B cell (primary cell): ENCODE measurements around the gene ADORA2A. TPM values are rescaled to one million over a fixed set of nuclear protein-coding genes. Genes with fewer than 3 reads are reported as not detected.

Experiments used
- ATAC-seq: fragments of 200-7000 bp; cut with Tn5 transposase; one replicate; pipeline ENCODE4 v1.10.0; 2021; ENCODE audit warnings: low read depth, mild to moderate bottlenecking, moderate number of reproducible peaks, moderate library complexity
- CTCF ChIA-PET: fragments of 350-600 bp; sonication (Branson Sonifier 250); formaldehyde crosslinking; loops from one replicate; lab custom pipeline; 2021; ENCODE audit warnings: antibody characterized with exemption, inconsistent platforms; lab: Charles Lee
- POLR2A ChIA-PET: fragments of 350-600 bp; sonication (Branson Sonifier 250); formaldehyde crosslinking; loops from one replicate; lab custom pipeline; 2021; ENCODE audit warnings: antibody characterized with exemption; lab: Charles Lee
- DNase-seq: peaks from one replicate; pipeline ENCODE4 v3.0.0; 2013
- H2AFZ ChIP-seq: 2 replicates; pipeline ENCODE4 v1.6.1; 2012; ENCODE audit warnings: mild to moderate bottlenecking, low read depth, low read length; ENCODE audit not compliant: insufficient read depth, poor library complexity, severe bottlenecking
- H3K27ac ChIP-seq, 2 donors: 1 replicate in 1 of 2; 2 replicates in 1 of 2; pipeline ENCODE4 v1.5.1; 2012 to 2013; ENCODE audit warnings: low read length in 2 of 2, mild to moderate bottlenecking in 2 of 2, moderate library complexity in 1 of 2
- H3K27me3 ChIP-seq, 4 experiments: fragments of 200-600 bp in 1 of 4; sonication (generic) in 1 of 4; replicated peaks in 1 of 4; 1 replicate in 2 of 4; 2 replicates in 2 of 4; pipeline versions ENCODE4 v1.6.1 to v1.7.0; 2013 to 2016; ENCODE audit warnings: low read length in 3 of 4, mild to moderate bottlenecking in 2 of 4, mixed read lengths in 1 of 4, moderate library complexity in 1 of 4; ENCODE audit not compliant: insufficient read depth in 4 of 4, control insufficient read depth in 3 of 4; ENCODE audit errors: control extremely low read depth in 1 of 4
- H3K36me3 ChIP-seq, 2 experiments: replicated peaks in 1 of 2; 1 replicate in 1 of 2; 2 replicates in 1 of 2; pipeline versions ENCODE4 v1.6.1 to v1.7.1; 2013; ENCODE audit warnings: low read length in 1 of 2; ENCODE audit not compliant: insufficient read depth in 2 of 2, control insufficient read depth in 1 of 2; ENCODE audit errors: control extremely low read depth in 1 of 2, extremely low read depth in 1 of 2
- H3K4me1 ChIP-seq, 2 donors: fragments of 200-600 bp in 1 of 2; sonication (generic) in 1 of 2; 1 replicate in 1 of 2; 2 replicates in 1 of 2; pipeline versions ENCODE4 v1.5.1 to v1.6.1; 2013 to 2017; ENCODE audit warnings: low read length in 2 of 2; ENCODE audit not compliant: control insufficient read depth in 2 of 2, insufficient read depth in 2 of 2
- H3K4me2 ChIP-seq: replicated peaks from 2 replicates; pipeline ENCODE3; 2012; ENCODE audit warnings: mild to moderate bottlenecking, low read depth, low read length; ENCODE audit not compliant: poor library complexity, severe bottlenecking
- H3K4me3 ChIP-seq, 5 experiments: fragments of 200-600 bp in 1 of 5; sonication (generic) in 1 of 5; 1 replicate in 3 of 5; 2 replicates in 2 of 5; pipeline versions ENCODE4 v1.5.1 to v1.7.0; 2011 to 2016; ENCODE audit warnings: low read length in 4 of 5, mild to moderate bottlenecking in 4 of 5, low read depth in 2 of 5, control low read depth in 1 of 5, moderate library complexity in 1 of 5; ENCODE audit not compliant: insufficient read depth in 1 of 5; ENCODE audit errors: control extremely low read depth in 1 of 5, extremely low read depth in 1 of 5
- H3K79me2 ChIP-seq: fragments of 200-600 bp; sonication (generic); one replicate; pipeline ENCODE4 v1.6.0; 2016; ENCODE audit warnings: low read length; ENCODE audit not compliant: control insufficient read depth, insufficient read depth
- H3K9ac ChIP-seq: fragments of 200-600 bp; sonication (generic); 2 replicates; pipeline ENCODE4 v1.6.1; 2017; ENCODE audit warnings: mild to moderate bottlenecking, low read length, moderate library complexity
- H3K9me3 ChIP-seq, 3 donors: one replicate each; pipeline versions ENCODE4 v1.6.1 to v1.7.1; 2013; ENCODE audit warnings: low read length in 2 of 3; ENCODE audit not compliant: control insufficient read depth in 2 of 3, insufficient read depth in 1 of 3; ENCODE audit errors: control extremely low read depth in 1 of 3
- H4K20me1 ChIP-seq: 2 replicates; pipeline ENCODE4 v1.6.0; 2012; ENCODE audit warnings: mild to moderate bottlenecking, low read length; ENCODE audit not compliant: insufficient read depth, control insufficient read depth, poor library complexity, severe bottlenecking
- H3K27ac Mint-ChIP-seq: one replicate; pipeline ENCODE4 v1.8.0; 2021; ENCODE audit warnings: mixed read lengths
- H3K27me3 Mint-ChIP-seq: one replicate; pipeline ENCODE4 v1.8.0; 2021; ENCODE audit warnings: mixed read lengths
- H3K4me1 Mint-ChIP-seq: one replicate; pipeline ENCODE4 v1.8.0; 2021; ENCODE audit warnings: mixed read lengths
- H3K4me3 Mint-ChIP-seq: one replicate; pipeline ENCODE4 v1.8.0; 2021; ENCODE audit warnings: mixed read lengths
- H3K9me3 Mint-ChIP-seq: one replicate; pipeline ENCODE4 v1.8.0; 2022; ENCODE audit warnings: mixed read lengths; ENCODE audit not compliant: insufficient read depth
- EZH2 ChIP-seq: IDR thresholded peaks from 2 replicates; pipeline ENCODE4 v1.6.1; 2012; ENCODE audit warnings: borderline replicate concordance, low read depth, mild to moderate bottlenecking, moderate library complexity, low read length; ENCODE audit not compliant: insufficient read depth, poor library complexity, severe bottlenecking
- WGBS: methylation state at CpG from one replicate; pipeline ENCODE4 v1.1.5; 2013; ENCODE audit warnings: missing lambda C conversion rate; ENCODE audit not compliant: insufficient coverage; 5-methylcytosine and 5-hydroxymethylcytosine counted together
- intact Hi-C: fragments of 100-400 bp; cut with micrococcal nuclease; formaldehyde crosslinking; loops from one replicate; pipeline ENCODE4 v1.10.0; 2022
- polyA plus RNA-seq: library from polyadenylated mRNA; depleted of rRNA; stranded (reverse); fragments of >200 nt; gene quantifications from 2 replicates; pipeline ENCODE4 v1.2.3, GENCODE V29; 2012
- total RNA-seq, 2 donors: library from RNA; stranded (reverse); fragments of 120-200 nt in 1 of 2; gene quantifications; 1 replicate in 1 of 2; 2 replicates in 1 of 2; pipeline versions ENCODE4 v1.2.3 to v1.2.4, GENCODE V29; 2013 to 2022
- TF ChIP-seq, protein P1 (sequence below): fragments of 200-600 bp; IDR thresholded peaks from one replicate; pipeline ENCODE4 v1.8.0; 2022; ENCODE audit warnings: antibody characterized with exemption, mild to moderate bottlenecking

The ADORA2A gene
- total and polyA plus RNA-seq, 2 donors (not counting 1 experiment from before 2014, with no cell fraction given), result 30.5 to 45.4 TPM

DNA sequence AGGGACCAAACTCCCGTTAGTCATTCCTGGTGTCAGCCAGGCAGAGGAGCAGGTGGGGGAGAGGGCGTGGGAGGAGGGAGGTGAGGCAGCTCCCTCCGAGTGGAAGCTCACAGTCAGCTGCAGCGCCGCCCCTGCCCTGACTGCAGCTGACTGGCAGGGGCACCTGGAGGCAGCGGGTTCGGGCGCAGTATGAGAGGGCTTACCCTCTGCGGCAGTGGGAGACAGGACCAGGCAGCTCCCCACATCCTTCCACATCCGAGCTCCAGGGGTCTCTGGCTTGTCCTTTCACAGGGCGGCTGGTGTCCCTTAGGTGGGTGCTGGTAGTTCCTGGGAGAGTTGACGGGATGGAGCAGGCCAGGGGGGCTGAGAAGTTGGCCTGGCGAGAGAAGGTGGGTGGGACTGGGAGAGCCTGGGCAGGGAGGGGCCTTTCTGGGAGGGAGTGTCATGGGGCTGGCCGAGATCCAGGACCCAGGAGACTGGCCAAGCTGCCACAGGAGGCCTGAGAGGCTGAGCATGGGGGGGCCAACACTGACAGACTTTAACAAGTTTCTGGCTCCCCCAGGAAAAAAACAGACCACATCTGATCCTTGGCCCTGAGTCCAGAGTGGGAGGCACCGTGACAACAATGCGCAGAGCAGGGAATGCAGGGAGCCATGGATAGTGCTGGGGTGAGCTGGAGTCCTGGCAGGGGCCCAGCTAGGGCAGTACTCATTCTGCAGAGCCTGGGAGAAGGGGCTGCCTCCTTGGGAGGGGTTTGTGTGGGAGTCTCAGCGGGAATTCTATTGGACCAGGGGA, 4.9 kb downstream of the ADORA2A start:
- peak overlapping the region; percentile 78 for H3K4me2 ChIP-seq
- TF ChIP-seq, protein P1, sequence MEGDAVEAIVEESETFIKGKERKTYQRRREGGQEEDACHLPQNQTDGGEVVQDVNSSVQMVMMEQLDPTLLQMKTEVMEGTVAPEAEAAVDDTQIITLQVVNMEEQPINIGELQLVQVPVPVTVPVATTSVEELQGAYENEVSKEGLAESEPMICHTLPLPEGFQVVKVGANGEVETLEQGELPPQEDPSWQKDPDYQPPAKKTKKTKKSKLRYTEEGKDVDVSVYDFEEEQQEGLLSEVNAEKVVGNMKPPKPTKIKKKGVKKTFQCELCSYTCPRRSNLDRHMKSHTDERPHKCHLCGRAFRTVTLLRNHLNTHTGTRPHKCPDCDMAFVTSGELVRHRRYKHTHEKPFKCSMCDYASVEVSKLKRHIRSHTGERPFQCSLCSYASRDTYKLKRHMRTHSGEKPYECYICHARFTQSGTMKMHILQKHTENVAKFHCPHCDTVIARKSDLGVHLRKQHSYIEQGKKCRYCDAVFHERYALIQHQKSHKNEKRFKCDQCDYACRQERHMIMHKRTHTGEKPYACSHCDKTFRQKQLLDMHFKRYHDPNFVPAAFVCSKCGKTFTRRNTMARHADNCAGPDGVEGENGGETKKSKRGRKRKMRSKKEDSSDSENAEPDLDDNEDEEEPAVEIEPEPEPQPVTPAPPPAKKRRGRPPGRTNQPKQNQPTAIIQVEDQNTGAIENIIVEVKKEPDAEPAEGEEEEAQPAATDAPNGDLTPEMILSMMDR, result no peak
- TF ChIP-seq EZH2, result no peak
- 80% methylated on average over 16 of the region's 17 CpGs for WGBS
- no peak overlapping the region for H3K4me3 ChIP-seq
- peak overlapping the region; percentile 29 to 98 for H3K27ac ChIP-seq
- Mint-ChIP-seq H3K9me3 (no peaks in the 10 kb centered on the region), H3K4me1 (peaks cover 97% of the 10 kb centered on the region), H3K27me3 (no peaks in the 10 kb centered on the region), H3K27ac (peak overlapping the region; percentile 87), H3K4me3 (peak overlapping the region; percentile 61)
- peaks cover 86% of the 10 kb centered on the region for H3K79me2 ChIP-seq
- peaks cover 0 to 16% of the 10 kb centered on the region in 2 experiments for H3K36me3 ChIP-seq
- intact Hi-C loops, result loop anchor here (10.0 kb wide), 2 partner anchors 597 to 1133 kb away; partner anchors contain the start of genes DERL3 and GRK3
- no peak overlapping the region for H2AFZ ChIP-seq
- CTCF ChIA-PET, result interaction anchor here (1.5 to 8.3 kb wide), 3 partner anchors 8 to 93 kb away, joined by 5 to 147 read pairs (median 6); partner anchors contain the start of gene ADORA2A
- ATAC-seq (no peak), DNase-seq (no peak)
- peaks cover 94 to 100% of the 10 kb centered on the region in 2 donors for H3K4me1 ChIP-seq
- POLR2A ChIA-PET, result interaction anchor here (0.6 kb wide), 1 partner anchor 51 kb away, joined by 3 read pairs; no protein-coding TSS in a partner anchor
- H3K9me3 ChIP-seq, result no peaks in the 10 kb centered on the region
- H3K27me3 ChIP-seq, result no peaks in the 10 kb centered on the region
- H3K9ac ChIP-seq, result no peak overlapping the region
- H4K20me1 ChIP-seq, result no peaks in the 10 kb centered on the region
